ENCODE results near the gene CNTN2.

The CNTN2 gene

GRCh38 chr1:205020466-205020865 lies 22.5 kb upstream of the CNTN2 start:
- TF ChIP-seq, protein P1, sequence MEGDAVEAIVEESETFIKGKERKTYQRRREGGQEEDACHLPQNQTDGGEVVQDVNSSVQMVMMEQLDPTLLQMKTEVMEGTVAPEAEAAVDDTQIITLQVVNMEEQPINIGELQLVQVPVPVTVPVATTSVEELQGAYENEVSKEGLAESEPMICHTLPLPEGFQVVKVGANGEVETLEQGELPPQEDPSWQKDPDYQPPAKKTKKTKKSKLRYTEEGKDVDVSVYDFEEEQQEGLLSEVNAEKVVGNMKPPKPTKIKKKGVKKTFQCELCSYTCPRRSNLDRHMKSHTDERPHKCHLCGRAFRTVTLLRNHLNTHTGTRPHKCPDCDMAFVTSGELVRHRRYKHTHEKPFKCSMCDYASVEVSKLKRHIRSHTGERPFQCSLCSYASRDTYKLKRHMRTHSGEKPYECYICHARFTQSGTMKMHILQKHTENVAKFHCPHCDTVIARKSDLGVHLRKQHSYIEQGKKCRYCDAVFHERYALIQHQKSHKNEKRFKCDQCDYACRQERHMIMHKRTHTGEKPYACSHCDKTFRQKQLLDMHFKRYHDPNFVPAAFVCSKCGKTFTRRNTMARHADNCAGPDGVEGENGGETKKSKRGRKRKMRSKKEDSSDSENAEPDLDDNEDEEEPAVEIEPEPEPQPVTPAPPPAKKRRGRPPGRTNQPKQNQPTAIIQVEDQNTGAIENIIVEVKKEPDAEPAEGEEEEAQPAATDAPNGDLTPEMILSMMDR (IDR thresholded peaks at IDR 0.05; ENCODE audit: low read depth, low read length) = no peak
- DNase-seq (ENCODE audit: low read depth in 2 of 2) = no peak
- H3K4me3 ChIP-seq (replicated peaks in 1 of 2; ENCODE audit: low read depth in 2 of 2, low read length in 2 of 2) = no peak overlapping the region

- no peak overlapping the region for H3K4me3 ChIP-seq (replicated peaks in 1 of 2; ENCODE audit: low read depth in 2 of 2, low read length in 2 of 2)
- no peak for DNase-seq (ENCODE audit: low read depth in 2 of 2)
- TF ChIP-seq, protein P1 (IDR thresholded peaks at IDR 0.05; ENCODE audit: low read depth, low read length) = no peak
Observed at GRCh38 chr1:205024679-205025078, 18.3 kb upstream of the CNTN2 start.

DNA sequence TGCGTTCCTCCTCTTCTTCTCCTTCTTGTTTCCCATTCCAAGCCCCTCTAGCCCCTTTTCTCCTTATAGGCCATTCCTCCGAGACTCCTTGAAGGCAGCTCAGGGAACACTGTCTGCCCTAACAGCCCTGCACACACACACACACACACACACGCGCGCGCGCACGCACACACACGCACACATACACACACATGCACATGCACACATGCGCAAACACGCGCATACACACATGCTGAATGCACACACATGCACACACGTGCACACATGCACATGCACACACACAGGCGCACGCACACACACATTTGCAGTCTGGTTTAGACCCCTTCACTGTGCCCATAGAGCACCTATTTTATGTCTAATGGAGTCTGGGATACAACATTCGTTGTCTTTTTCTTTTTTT lies 17.8 kb upstream of the CNTN2 start:
- no peak overlapping the region for H3K4me3 ChIP-seq (replicated peaks in 1 of 2; ENCODE audit: low read depth in 2 of 2, low read length in 2 of 2)
- no peak for DNase-seq (ENCODE audit: low read depth in 2 of 2)
- TF ChIP-seq, protein P1 (IDR thresholded peaks at IDR 0.05; ENCODE audit: low read depth, low read length) = no peak

DNA sequence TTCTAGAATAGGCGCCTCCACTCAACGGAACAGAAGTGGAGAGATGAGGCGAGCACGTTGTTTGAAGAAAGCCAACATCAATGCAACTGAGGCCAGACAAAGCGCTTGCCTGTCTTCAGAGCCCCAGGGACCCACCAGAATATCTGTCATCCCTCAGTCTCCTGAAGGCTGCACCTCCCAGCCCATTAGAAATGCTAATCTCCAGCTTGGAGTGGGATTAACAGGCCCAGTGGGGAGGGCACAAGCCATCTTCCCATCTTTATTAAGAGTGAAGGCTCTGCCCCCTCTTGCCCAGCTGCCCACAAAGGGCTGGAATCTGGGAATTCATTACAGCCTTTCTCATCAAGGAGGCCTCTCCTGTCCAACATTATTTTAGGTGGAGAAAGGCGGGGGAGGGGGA lies 16.8 kb upstream of the CNTN2 start:
- no peak for DNase-seq (ENCODE audit: low read depth in 2 of 2)
- TF ChIP-seq, protein P1 (IDR thresholded peaks at IDR 0.05; ENCODE audit: low read depth, low read length) = no peak
- no peak overlapping the region for H3K4me3 ChIP-seq (replicated peaks in 1 of 2; ENCODE audit: low read depth in 2 of 2, low read length in 2 of 2)

DNA sequence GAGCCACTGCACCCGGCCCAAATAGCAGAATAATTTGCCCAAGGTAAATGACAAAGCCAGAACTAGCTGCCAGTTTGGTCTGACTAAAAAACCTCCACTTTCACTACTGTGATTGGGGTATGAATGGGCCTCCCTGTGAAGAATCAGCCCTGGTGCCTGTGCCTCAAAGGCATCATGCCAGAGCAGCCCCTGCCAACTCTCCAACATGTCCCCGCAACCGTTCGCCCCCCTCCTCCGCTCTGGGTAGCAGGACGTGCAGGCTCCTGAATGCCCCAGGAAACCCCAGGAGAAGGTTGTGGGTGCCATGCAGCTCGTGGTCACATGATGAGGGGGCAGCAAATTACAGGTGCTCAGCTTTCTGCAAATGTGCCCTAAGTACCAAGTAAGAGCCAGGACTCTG lies 14.6 kb upstream of the CNTN2 start:
- DNase-seq (ENCODE audit: low read depth in 2 of 2) = no peak
- no peak overlapping the region for H3K4me3 ChIP-seq (replicated peaks in 1 of 2; ENCODE audit: low read depth in 2 of 2, low read length in 2 of 2)
- TF ChIP-seq, protein P1 (IDR thresholded peaks at IDR 0.05; ENCODE audit: low read depth, low read length) = no peak

GRCh38 chr1:205028924-205029323 lies 14.1 kb upstream of the CNTN2 start:
- no peak overlapping the region for H3K4me3 ChIP-seq (replicated peaks in 1 of 2; ENCODE audit: low read depth in 2 of 2, low read length in 2 of 2)
- no peak for DNase-seq (ENCODE audit: low read depth in 2 of 2)
- TF ChIP-seq, protein P1 (IDR thresholded peaks at IDR 0.05; ENCODE audit: low read depth, low read length) = no peak

DNA sequence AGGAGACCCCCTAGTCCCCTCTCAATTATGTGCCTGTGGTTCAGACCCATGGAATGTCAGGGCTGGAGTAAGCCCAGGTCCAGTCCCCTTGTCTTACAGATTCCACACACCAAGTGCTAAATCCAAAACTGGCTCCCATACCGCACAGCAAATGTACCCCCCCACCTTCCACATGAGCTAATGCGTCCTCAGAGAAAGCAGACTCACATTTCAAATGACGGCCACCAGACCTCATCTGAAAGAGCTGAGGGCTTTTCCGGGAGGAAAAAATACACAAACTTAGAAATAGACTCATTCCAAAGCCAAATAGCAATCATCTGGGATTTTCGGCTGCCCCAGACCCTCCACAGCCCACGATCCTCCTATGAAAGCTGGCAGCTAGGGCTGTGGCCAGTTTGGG lies 12.8 kb upstream of the CNTN2 start:
- TF ChIP-seq, protein P1 (IDR thresholded peaks at IDR 0.05; ENCODE audit: low read depth, low read length) = no peak
- DNase-seq (ENCODE audit: low read depth in 2 of 2) = no peak
- H3K4me3 ChIP-seq (replicated peaks in 1 of 2; ENCODE audit: low read depth in 2 of 2, low read length in 2 of 2) = no peak overlapping the region

All from cardiac fibroblast (primary cell).